Small intestine (tissue), 7 donors: ENCODE results near the gene TMED8. TPM values are rescaled to one million over a fixed set of nuclear protein-coding genes. Genes with fewer than 3 reads are reported as not detected.
"Not testable (repeated sequence)": the region's sequence is repeated elsewhere in the genome, so short reads cannot be mapped to it uniquely, and the experiment has no call there.

ENCODE experiments used
- DNase-seq, 2 donors: peaks; one replicate each; pipeline versions ENCODE4 v3.0.0 to v3.0.0-alpha.2; 2013
- FAIRE-seq: peaks from 2 replicates; lab custom pipeline; 2012; peaks lifted over from hg19 to GRCh38; lab: Jason Lieb, UNC
- H3K27ac ChIP-seq, 3 donors: one replicate each; pipeline ENCODE4 v1.5.1; 2013; ENCODE audit warnings: low read length in 2 of 3, mild to moderate bottlenecking in 2 of 3, control low read depth in 1 of 3, inconsistent platforms in 1 of 3, low read depth in 1 of 3, moderate library complexity in 1 of 3
- H3K27me3 ChIP-seq, 3 donors: one replicate each; pipeline ENCODE4 v1.6.1; 2013; ENCODE audit warnings: low read length in 3 of 3, inconsistent platforms in 1 of 3; ENCODE audit not compliant: control insufficient read depth in 3 of 3, insufficient read depth in 3 of 3
- H3K36me3 ChIP-seq, 3 donors: one replicate each; pipeline ENCODE4 v1.6.1; 2013; ENCODE audit warnings: low read length in 3 of 3, inconsistent platforms in 1 of 3, low read depth in 1 of 3, mild to moderate bottlenecking in 1 of 3, moderate library complexity in 1 of 3; ENCODE audit not compliant: control insufficient read depth in 3 of 3, insufficient read depth in 2 of 3
- H3K4me1 ChIP-seq, 3 donors: one replicate each; pipeline ENCODE4 v1.6.1; 2013; ENCODE audit warnings: low read length in 2 of 3, inconsistent platforms in 1 of 3, low read depth in 1 of 3, mild to moderate bottlenecking in 1 of 3, moderate library complexity in 1 of 3; ENCODE audit not compliant: control insufficient read depth in 3 of 3, insufficient read depth in 2 of 3
- H3K4me3 ChIP-seq, 3 donors: one replicate each; pipeline ENCODE4 v1.5.1; 2013; ENCODE audit warnings: low read length in 3 of 3, control low read depth in 1 of 3, inconsistent platforms in 1 of 3, low read depth in 1 of 3, mild to moderate bottlenecking in 1 of 3, moderate library complexity in 1 of 3
- H3K9me3 ChIP-seq, 2 donors: one replicate each; pipeline ENCODE4 v1.6.1; 2013; ENCODE audit warnings: low read depth in 1 of 2, low read length in 1 of 2; ENCODE audit not compliant: control insufficient read depth in 2 of 2, insufficient read depth in 1 of 2
- WGBS, 3 donors: extraction: QIAGEN DNeasy Blood & Tissue Kit; methylation state at CpG; one replicate each; pipeline ENCODE4 v1.1.7; 2013; 5-methylcytosine and 5-hydroxymethylcytosine counted together
- polyA plus RNA-seq, 4 donors: library from polyadenylated mRNA; stranded (reverse) in 3 of 4; unstranded in 1 of 4; fragments of 200-250 nt in 3 of 4; fragments of 120-200 nt in 1 of 4; gene quantifications; one replicate each; pipeline versions ENCODE4 v1.2.1 to v1.2.3, GENCODE V29; 2013
- donor health status: healthy with polysubstance abuse.
- donor health status: control.
- donor health status: control.
- donor health status: Bipolar disorder and iron deficiency.
- donor health status: healthy.

Gene TMED8
- polyA plus RNA-seq, 4 donors = 1.9 to 14.0 (median 3.2) TPM

DNA sequence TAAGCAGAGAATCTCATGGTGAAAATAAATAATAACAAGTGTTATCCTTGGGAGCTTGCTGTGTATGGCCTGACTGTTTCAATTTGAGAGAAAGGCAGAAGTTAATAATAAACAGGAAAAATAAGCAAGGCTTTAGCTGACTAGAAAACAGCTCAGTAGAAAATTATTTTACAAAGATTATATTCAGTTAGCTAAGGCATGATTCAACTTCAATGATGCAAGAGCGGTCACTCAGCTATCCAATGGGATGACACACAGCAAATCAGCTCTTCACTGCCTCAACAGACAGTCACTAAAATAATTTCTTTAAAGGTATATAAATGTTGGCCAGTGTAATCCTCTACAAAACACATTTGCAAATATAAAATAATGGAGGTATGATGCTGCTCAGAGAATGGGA lies 37.5 kb downstream of the TMED8 start:
- no peak overlapping the region for H3K27ac ChIP-seq
- no peaks in the 10 kb centered on the region for H3K4me1 ChIP-seq
- no peak overlapping the region for H3K4me3 ChIP-seq
- H3K9me3 ChIP-seq = no peaks in the 10 kb centered on the region
- no peak for DNase-seq
- no peaks in the 10 kb centered on the region for H3K27me3 ChIP-seq
- WGBS, 3 donors = 96 to 100% (median 97%) methylated on average over 1 of the region's 1 CpG
- H3K36me3 ChIP-seq = peaks cover 10 to 20% (median 18%) of the 10 kb centered on the region in 3 donors
- FAIRE-seq = no peak

DNA sequence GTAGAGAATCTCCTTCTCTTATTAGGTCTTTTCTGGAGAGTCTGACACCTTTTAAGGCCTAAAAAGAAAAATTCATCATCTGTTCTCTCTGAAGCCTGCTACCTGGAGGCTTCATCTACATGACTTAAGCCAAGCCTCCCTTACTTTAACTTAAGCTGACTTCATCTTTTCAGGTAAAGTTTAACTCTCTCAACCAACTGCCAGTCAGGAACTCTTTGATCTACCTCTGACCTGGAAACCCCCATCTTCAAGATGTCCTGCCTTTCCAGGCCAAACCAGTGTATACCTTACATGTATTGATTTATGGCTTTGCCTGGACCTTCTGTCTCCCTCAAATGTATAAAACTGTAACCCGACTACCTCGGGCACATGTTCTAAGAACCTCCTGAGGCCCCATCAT lies 38.6 kb downstream of the TMED8 start:
- no peak for FAIRE-seq
- DNase-seq = no peak
- WGBS, 3 donors = 81 to 94% (median 87%) methylated on average over 2 of the region's 2 CpGs
- H3K4me3 ChIP-seq = no peak overlapping the region
- peaks cover 10 to 20% (median 15%) of the 10 kb centered on the region in 3 donors for H3K36me3 ChIP-seq
- H3K9me3 ChIP-seq = no peaks in the 10 kb centered on the region
- no peak overlapping the region for H3K27ac ChIP-seq
- no peaks in the 10 kb centered on the region for H3K4me1 ChIP-seq
- no peaks in the 10 kb centered on the region for H3K27me3 ChIP-seq

- WGBS, 3 donors = 91 to 98% (median 96%) methylated on average over 3 of the region's 3 CpGs
- FAIRE-seq (no peak), DNase-seq (no peak)
- Histone ChIP-seq H3K27ac (no peak overlapping the region), H3K36me3 (peaks cover 10 to 17% (median 11%) of the 10 kb centered on the region in 3 donors), H3K9me3 (no peaks in the 10 kb centered on the region), H3K4me1 (no peaks in the 10 kb centered on the region), H3K27me3 (no peaks in the 10 kb centered on the region), H3K4me3 (no peak overlapping the region)
Measured at GRCh38 chr14:77337880-77338279, 39.0 kb downstream of the TMED8 start.

DNA sequence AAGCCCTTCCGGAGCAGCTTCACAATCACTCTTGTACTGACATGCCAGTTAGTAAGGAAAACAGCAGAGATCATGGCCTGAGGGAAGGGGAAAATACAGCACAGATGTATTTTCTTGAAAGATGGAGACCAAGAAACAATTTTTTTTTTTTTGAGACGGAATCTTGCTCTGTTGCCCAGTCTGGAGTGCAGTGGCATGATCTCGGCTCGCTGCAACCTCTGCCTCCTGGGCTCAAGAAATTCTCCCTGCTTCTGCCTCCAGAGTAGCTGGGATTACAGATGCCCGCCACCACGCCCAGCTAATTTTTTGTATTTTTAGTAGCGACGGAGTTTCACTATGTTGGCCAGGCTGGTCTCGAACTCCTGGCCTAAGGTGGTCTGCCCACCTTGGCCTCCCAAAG lies 39.6 kb downstream of the TMED8 start:
- WGBS, 3 donors = 96 to 100% (median 98%) methylated on average over 8 to 9 of the region's 9 CpGs
- not testable (repeated sequence) for DNase-seq, H3K9me3 ChIP-seq, H3K27ac ChIP-seq, H3K27me3 ChIP-seq, H3K4me3 ChIP-seq, FAIRE-seq, H3K4me1 ChIP-seq
- peaks cover 10 to 14% (median 11%) of the 10 kb centered on the region in 3 donors for H3K36me3 ChIP-seq

DNA sequence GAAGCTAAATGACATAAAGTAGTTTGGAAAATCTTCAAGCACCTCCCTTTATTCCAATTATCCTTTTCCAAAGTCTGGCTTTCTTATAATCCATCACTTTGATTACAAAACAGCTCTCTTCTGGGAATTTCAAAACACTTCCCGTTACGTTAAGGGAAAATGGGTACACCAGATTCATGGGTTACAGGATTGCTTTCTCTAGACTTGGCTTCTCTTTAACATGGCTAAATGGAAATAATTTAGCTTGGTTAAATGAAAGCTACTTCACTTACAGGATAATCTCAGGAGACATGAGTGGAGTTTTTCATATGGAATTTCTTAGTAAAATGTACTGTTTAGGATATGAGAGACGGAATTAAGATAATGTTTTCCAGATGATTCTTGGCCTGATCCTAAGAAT lies 41.3 kb downstream of the TMED8 start:
- H3K27me3 ChIP-seq = no peaks in the 10 kb centered on the region
- H3K36me3 ChIP-seq = peaks cover 0 to 5% (median 0%) of the 10 kb centered on the region in 3 donors
- WGBS, 3 donors = 91 to 95% (median 94%) methylated on average over 3 of the region's 3 CpGs
- DNase-seq (no peak), FAIRE-seq (no peak)
- H3K4me3 ChIP-seq = no peak overlapping the region
- H3K27ac ChIP-seq = no peak overlapping the region
- no peaks in the 10 kb centered on the region for H3K4me1 ChIP-seq
- no peaks in the 10 kb centered on the region for H3K9me3 ChIP-seq

DNA sequence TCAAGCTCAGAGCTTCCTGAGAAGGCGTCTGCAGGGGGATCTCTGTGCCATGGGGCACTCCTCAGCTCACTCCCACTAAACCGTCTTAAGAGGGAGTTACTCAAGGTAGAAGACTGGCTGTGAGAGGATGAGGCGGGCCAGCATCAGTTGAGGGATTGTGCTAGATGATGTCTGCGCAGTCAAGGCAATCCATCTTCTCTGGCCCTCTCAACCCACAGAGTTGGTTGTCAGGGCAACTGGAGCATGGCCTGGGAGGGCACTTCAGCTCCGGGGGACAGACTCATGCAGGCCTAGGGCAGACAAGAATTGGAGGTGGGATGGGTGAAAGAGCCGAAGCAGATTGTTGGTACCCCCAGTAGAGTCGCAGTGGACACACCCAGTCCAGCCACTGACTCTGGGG lies 47.0 kb downstream of the TMED8 start:
- H3K4me3 ChIP-seq = no peak overlapping the region
- no peak overlapping the region for H3K27ac ChIP-seq
- no peak for DNase-seq
- no peaks in the 10 kb centered on the region for H3K4me1 ChIP-seq
- 90 to 94% (median 90%) methylated on average over 7 of the region's 7 CpGs for WGBS, 3 donors
- no peaks in the 10 kb centered on the region for H3K36me3 ChIP-seq
- no peak for FAIRE-seq
- H3K27me3 ChIP-seq = no peaks in the 10 kb centered on the region
- no peaks in the 10 kb centered on the region for H3K9me3 ChIP-seq

- Histone ChIP-seq H3K4me3 (no peak overlapping the region), H3K9me3 (no peaks in the 10 kb centered on the region), H3K27ac (no peak overlapping the region), H3K4me1 (peaks cover 0 to 4% (median 0%) of the 10 kb centered on the region in 3 donors), H3K36me3 (peaks cover 0 to 8% (median 0%) of the 10 kb centered on the region in 3 donors), H3K27me3 (no peaks in the 10 kb centered on the region)
- FAIRE-seq (no peak), DNase-seq (no peak)
- 71 to 100% (median 100%) methylated on average over 1 of the region's 1 CpG for WGBS, 3 donors
Measured at GRCh38 chr14:77327111-77327510, 49.8 kb downstream of the TMED8 start.

DNA sequence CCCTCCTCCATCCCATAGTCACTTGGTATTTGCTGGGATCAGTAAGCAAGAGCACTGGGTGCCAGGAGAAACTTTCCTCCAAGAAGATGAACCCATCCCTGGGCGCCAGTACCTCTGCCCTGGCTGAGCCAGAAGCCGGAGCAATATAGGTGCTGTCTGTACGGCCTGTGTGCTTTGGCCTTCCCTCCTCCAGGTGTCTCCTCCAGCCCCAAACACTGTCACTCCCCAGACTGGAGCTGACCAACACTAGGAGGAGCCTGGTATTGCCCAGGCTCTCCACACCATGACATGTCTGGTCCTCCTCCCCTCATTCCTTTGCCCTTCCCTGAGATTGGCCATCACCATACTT lies 51.2 kb downstream of the TMED8 start:
- no peaks in the 10 kb centered on the region for H3K27me3 ChIP-seq
- WGBS, 3 donors = 84 to 92% (median 91%) methylated on average over 3 of the region's 3 CpGs
- H3K4me3 ChIP-seq = no peak overlapping the region
- DNase-seq (no peak), FAIRE-seq (no peak)
- peaks cover 0 to 7% (median 0%) of the 10 kb centered on the region in 3 donors for H3K4me1 ChIP-seq
- H3K9me3 ChIP-seq = no peaks in the 10 kb centered on the region
- H3K36me3 ChIP-seq = peaks cover 0 to 8% (median 0%) of the 10 kb centered on the region in 3 donors
- no peak overlapping the region for H3K27ac ChIP-seq
